Activated B cell treated with CpG ODN at 0.5 μM for 24 hours (primary cell): ENCODE results near the gene SUN1. TPM values are rescaled to one million over a fixed set of nuclear protein-coding genes. Genes with fewer than 3 reads are reported as not detected.
A peak's percentile ranks its signal among the peaks of the same experiment; 100 is the strongest.
"Not testable (repeated sequence)": the region's sequence is repeated elsewhere in the genome, so short reads cannot be mapped to it uniquely, and the experiment has no call there.

Experiments
- ATAC-seq: fragments of 200-7000 bp; cut with Tn5 transposase; one replicate; pipeline ENCODE4 v1.10.0; 2021; ENCODE audit warnings: low read depth, mild to moderate bottlenecking, moderate library complexity
- CTCF ChIA-PET: fragments of 350-600 bp; sonication (Branson Sonifier 250); formaldehyde crosslinking; loops from one replicate; lab custom pipeline; 2021; ENCODE audit warnings: antibody characterized with exemption; lab: Charles Lee
- POLR2A ChIA-PET: fragments of 350-600 bp; sonication (Branson Sonifier 250); formaldehyde crosslinking; loops from one replicate; lab custom pipeline; 2021; ENCODE audit warnings: antibody characterized with exemption; lab: Charles Lee
- DNase-seq: peaks from one replicate; pipeline ENCODE4 v3.0.0; 2022
- H3K27ac Mint-ChIP-seq: one replicate; pipeline ENCODE4 v1.8.0; 2020; ENCODE audit warnings: mixed read lengths
- H3K27me3 Mint-ChIP-seq: one replicate; pipeline ENCODE4 v1.8.0; 2021; ENCODE audit warnings: mixed read lengths
- H3K36me3 Mint-ChIP-seq: one replicate; pipeline ENCODE4 v1.8.0; 2021; ENCODE audit warnings: low read depth, mixed read lengths
- H3K4me1 Mint-ChIP-seq: one replicate; pipeline ENCODE4 v1.8.0; 2021; ENCODE audit warnings: mixed read lengths
- H3K4me3 Mint-ChIP-seq: one replicate; pipeline ENCODE4 v1.8.0; 2020; ENCODE audit warnings: mild to moderate bottlenecking, mixed read lengths
- H3K9me3 Mint-ChIP-seq: one replicate; pipeline ENCODE4 v1.8.0; 2020; ENCODE audit warnings: mixed read lengths
- CTCF ChIP-seq: fragments of 200-600 bp; IDR thresholded peaks from one replicate; pipeline ENCODE4 v1.8.0; 2022; ENCODE audit warnings: antibody characterized with exemption, mild to moderate bottlenecking
- intact Hi-C: fragments of 100-400 bp; cut with micrococcal nuclease; formaldehyde crosslinking; loops from one replicate; pipeline ENCODE4 v1.15.1; 2024
- total RNA-seq: library from RNA; stranded (reverse); gene quantifications from 2 replicates; pipeline ENCODE4 v1.2.3, GENCODE V29; 2022

The SUN1 gene
- total RNA-seq, 1 donor from 2014 or later, result 119 TPM

- intact Hi-C loops, result no loop called here
- Mint-ChIP-seq H3K4me3 (no peak overlapping the region), H3K27me3 (no peaks in the 10 kb centered on the region), H3K9me3 (no peaks in the 10 kb centered on the region), H3K4me1 (peaks cover 5% of the 10 kb centered on the region), H3K36me3 (peaks cover 71% of the 10 kb centered on the region), H3K27ac (no peak overlapping the region)
- DNase-seq (no peak), ATAC-seq (no peak)
- POLR2A ChIA-PET, result interaction anchor here (0.6 kb wide), 1 partner anchor 15 kb away, joined by 3 read pairs; no protein-coding TSS in a partner anchor
- TF ChIP-seq CTCF, result no peak
- CTCF ChIA-PET, result no interaction called here
These were observed 35.9 kb downstream of the SUN1 start for GRCh38 chr7:868189-868486.

- ChIA-PET POLR2A (no interaction called here), CTCF (no interaction called here)
- DNase-seq, result no peak
- peaks cover 69% of the 10 kb centered on the region for H3K36me3 Mint-ChIP-seq
- no peaks in the 10 kb centered on the region for H3K27me3 Mint-ChIP-seq
- H3K27ac Mint-ChIP-seq, result no peak overlapping the region
- no peaks in the 10 kb centered on the region for H3K9me3 Mint-ChIP-seq
- ATAC-seq, result no peak
- intact Hi-C loops, result no loop called here
- no peak overlapping the region for H3K4me3 Mint-ChIP-seq
- TF ChIP-seq CTCF, result no peak
- H3K4me1 Mint-ChIP-seq, result peaks cover 13% of the 10 kb centered on the region
These were observed 37.1 kb downstream of the SUN1 start for GRCh38 chr7:869348-869747.

- peaks cover 48% of the 10 kb centered on the region for H3K36me3 Mint-ChIP-seq
- DNase-seq (no peak), ATAC-seq (no peak)
- H3K4me3 Mint-ChIP-seq, result no peak overlapping the region
- H3K27me3 Mint-ChIP-seq, result no peaks in the 10 kb centered on the region
- CTCF ChIA-PET, result interaction anchor here (1.0 to 2.6 kb wide), 5 partner anchors 9 to 86 kb away, joined by 5 to 25 read pairs (median 6); no protein-coding TSS in a partner anchor
- TF ChIP-seq CTCF, result no peak
- no peak overlapping the region for H3K27ac Mint-ChIP-seq
- H3K4me1 Mint-ChIP-seq, result peaks cover 21% of the 10 kb centered on the region
- POLR2A ChIA-PET, result interaction anchor here (1.2 kb wide), 1 partner anchor 144 kb away, joined by 3 read pairs; no protein-coding TSS in a partner anchor
- no peaks in the 10 kb centered on the region for H3K9me3 Mint-ChIP-seq
- intact Hi-C loops, result loop anchor here (10.0 kb wide), 1 partner anchor 347 kb away; no protein-coding TSS in a partner anchor
These were observed 39.7 kb downstream of the SUN1 start for GRCh38 chr7:871900-872537.

GRCh38 chr7:872685-873084 is 40.4 kb downstream of the SUN1 start:
- H3K27me3 Mint-ChIP-seq, ATAC-seq, H3K9me3 Mint-ChIP-seq, H3K4me3 Mint-ChIP-seq, H3K27ac Mint-ChIP-seq, DNase-seq: not testable (repeated sequence)
- Mint-ChIP-seq H3K36me3 (peaks cover 42% of the 10 kb centered on the region), H3K4me1 (peaks cover 21% of the 10 kb centered on the region)
- intact Hi-C loops, result loop anchor here (1.0 to 10.0 kb wide), 3 partner anchors 55 to 550 kb away; no protein-coding TSS in a partner anchor
- ChIA-PET POLR2A (interaction anchor here (0.5 to 1.5 kb wide), 4 partner anchors 36 to 145 kb away, joined by 3 read pairs; no protein-coding TSS in a partner anchor), CTCF (interaction anchor here (0.7 to 2.6 kb wide), 8 partner anchors 9 to 551 kb away, joined by 3 to 25 read pairs (median 5); no protein-coding TSS in a partner anchor)

- peak; percentile 92 for TF ChIP-seq CTCF
- ChIA-PET CTCF (interaction anchor here (0.7 to 2.6 kb wide), 9 partner anchors 10 to 552 kb away, joined by 3 to 25 read pairs (median 5); partner anchors contain the start of gene SUN1), POLR2A (interaction anchor here (0.6 to 1.5 kb wide), 3 partner anchors 37 to 213 kb away, joined by 3 to 4 read pairs (median 3); no protein-coding TSS in a partner anchor)
- H3K27me3 Mint-ChIP-seq, result no peaks in the 10 kb centered on the region
- intact Hi-C loops, result loop anchor here (1.0 to 10.0 kb wide), 3 partner anchors 56 to 551 kb away; no protein-coding TSS in a partner anchor
- H3K36me3 Mint-ChIP-seq, result peaks cover 43% of the 10 kb centered on the region
- peak; percentile 35 for ATAC-seq
- peak overlapping the region; percentile 63 for H3K27ac Mint-ChIP-seq
- H3K4me1 Mint-ChIP-seq, result peaks cover 27% of the 10 kb centered on the region
- DNase-seq, result peak; percentile 57
- H3K9me3 Mint-ChIP-seq, result no peaks in the 10 kb centered on the region
- H3K4me3 Mint-ChIP-seq, result no peak overlapping the region
These were observed 41.2 kb downstream of the SUN1 start for GRCh38 chr7:873367-874002.
